Hematopoietic multipotent progenitor cell treated with erythropoietin and hydrocortisone succinate and interleukin-3 and kit ligand, for 17 days (in vitro differentiated cells): ENCODE measurements around the gene COL23A1.

ENCODE experiments used
- DNase-seq: peaks from one replicate; pipeline ENCODE4 v3.0.0-alpha.2; 2015; ENCODE audit warnings: low spot score

The COL23A1 gene

GRCh38 chr5:178421699-178422399 lies 168.3 kb downstream of the COL23A1 start:
- DNase-seq, result no peak

- DNase-seq, result no peak
Measured at GRCh38 chr5:178421128-178421527, 169.1 kb downstream of the COL23A1 start.

GRCh38 chr5:178420354-178420781 lies 169.8 kb downstream of the COL23A1 start:
- no peak for DNase-seq

- no peak for DNase-seq
Measured at GRCh38 chr5:178419651-178420050, 170.5 kb downstream of the COL23A1 start.

DNA sequence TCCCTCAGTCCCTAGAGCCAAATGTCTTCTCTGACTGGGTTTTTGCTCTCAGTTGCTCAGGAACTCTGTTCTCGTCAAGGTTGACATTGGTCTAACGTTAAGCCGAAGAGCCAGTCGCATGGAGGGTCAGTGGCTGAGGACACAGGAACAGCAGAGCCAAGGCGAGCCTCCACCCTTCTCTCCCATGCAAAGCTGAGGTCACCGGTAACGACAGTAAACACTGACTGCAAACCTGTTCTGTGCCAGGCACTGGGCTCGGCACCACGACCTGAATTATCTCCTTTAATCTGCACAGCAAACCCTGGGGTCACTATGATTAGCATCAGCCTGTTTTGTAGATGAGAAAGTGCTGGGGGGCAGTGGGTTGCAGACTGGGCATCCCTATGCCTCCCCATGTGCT lies 171.0 kb downstream of the COL23A1 start:
- no peak for DNase-seq

- no peak for DNase-seq
Measured at GRCh38 chr5:178418471-178419010, 171.7 kb downstream of the COL23A1 start.

DNA sequence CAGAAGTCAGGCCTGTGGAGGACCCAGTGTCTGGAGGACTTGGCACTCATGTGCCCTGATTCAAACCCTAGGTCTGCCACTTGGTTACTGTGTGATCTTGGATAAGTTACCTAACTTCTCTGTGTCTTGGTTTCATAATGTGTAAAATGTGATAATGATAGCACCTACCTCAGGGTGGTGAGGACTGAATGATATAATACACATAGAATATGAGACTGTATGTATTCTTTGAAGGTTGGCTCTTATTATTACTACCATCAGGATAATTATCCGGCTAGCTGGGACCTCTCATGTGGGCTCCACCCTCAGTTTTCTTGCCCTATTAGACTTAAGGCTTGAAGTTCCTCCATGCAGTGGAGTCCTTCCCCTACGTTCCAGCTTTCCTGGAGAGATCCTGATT lies 172.2 kb downstream of the COL23A1 start:
- DNase-seq, result no peak

GRCh38 chr5:178417391-178417811 lies 172.8 kb downstream of the COL23A1 start:
- no peak for DNase-seq

DNA sequence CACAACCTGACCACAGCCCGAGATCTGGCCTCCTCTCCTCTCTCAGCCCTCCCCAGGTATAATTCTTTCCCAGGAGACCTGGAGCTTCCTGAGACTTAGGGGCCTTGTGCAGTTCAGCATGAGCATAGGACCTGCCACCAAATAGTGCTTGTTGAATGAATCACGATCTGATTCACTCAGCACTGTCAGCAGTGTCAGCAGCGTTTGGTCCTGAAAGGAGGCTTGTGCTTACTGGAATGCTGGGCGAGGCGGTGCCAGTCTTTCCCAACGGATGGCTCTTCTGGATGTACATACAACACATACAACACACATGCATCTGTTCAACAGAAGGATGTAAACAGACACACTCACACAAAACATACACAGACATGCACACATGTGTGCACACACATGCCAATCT lies 173.3 kb downstream of the COL23A1 start:
- DNase-seq, result no peak

DNA sequence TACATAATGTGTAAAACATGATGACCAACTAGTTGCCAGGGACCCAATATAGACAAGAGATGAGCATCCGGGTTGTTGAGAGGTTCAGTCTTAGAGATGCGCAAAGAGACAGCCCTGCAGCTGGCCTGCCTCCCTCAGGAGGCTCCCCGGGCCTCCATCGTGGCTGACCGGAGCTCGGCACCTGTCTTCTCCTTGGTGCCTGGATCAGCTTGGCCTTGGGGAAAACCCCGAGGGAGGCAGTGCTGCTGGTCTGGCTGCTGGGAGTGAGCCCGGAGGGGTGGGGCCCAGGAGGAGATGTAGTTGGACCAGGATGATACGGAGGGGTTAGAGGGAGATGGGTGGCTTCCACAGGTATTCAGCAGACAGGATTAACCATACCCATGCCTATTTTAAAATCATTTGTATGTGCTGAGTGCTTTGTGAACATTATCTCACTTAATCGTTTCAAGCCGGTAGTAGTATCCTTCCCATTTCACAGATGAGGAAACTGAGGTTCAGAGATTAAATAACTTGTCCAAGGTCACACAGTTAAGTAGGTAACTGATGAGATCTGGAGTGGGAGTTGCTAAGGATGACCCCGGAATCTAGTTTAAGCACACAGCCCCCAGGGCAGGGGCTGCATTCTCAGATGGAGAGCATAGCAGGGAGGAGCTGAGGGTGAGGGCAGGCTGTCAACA lies 173.8 kb downstream of the COL23A1 start:
- no peak for DNase-seq

- DNase-seq, result no peak
Measured at GRCh38 chr5:178415353-178415752, 174.8 kb downstream of the COL23A1 start.

DNA sequence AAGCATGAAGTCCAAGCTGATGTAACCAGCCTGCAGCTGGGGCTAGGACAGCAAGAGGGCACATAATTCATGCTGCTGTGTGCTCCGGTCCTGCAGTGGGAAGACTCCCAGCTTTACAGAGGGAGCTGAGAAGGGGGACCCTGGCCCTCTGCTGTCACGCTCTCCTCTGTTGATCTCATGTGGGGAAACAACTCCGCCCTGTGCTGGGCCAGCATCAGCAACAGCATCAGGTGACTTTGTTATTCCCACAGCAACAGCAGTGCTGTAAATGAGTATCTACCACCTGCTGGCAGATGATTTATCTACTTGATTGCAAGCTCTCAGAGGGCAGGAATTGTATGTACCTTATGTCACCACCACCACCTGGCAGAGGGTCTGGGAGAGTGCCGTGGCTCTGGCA lies 176.2 kb downstream of the COL23A1 start:
- DNase-seq, result no peak

DNA sequence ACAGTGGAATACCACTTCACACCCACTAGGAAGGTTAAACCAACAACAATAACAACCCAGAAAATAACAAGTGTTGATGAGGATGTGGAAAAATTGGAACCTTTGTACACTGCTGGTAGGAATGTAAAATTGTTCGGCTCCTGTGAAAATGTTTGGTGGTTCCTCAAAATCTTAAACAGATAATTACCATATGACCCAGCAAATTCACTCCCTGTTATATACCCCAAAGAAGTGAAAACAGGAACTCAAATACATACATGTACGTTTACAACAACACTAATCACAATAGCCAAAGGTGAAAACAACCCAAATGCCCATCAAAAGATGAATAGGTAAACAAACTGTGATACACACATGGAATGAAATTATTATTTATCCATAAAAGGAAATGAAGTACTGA lies 179.1 kb downstream of the COL23A1 start:
- no peak for DNase-seq

GRCh38 chr5:178407646-178408045 lies 182.5 kb downstream of the COL23A1 start:
- no peak for DNase-seq

DNA sequence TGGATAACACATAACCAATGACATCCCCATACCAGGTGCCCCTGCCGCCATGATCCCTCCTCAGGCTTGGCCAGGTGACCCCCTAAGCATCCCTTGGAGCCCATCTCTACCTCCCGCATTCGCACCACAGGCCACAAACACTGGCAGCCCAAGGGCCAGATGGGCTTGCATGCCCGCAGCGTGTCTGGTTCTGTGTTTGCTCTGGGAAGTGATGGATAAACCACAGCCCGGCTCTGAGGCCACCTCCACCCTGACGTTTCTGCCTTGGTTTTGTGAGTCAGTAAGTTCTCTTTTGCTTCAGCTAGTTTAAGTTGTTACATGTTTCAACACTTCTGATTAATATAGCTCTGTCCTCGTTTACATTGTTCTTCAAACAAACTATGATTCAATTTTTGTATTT lies 185.2 kb downstream of the COL23A1 start:
- no peak for DNase-seq

DNA sequence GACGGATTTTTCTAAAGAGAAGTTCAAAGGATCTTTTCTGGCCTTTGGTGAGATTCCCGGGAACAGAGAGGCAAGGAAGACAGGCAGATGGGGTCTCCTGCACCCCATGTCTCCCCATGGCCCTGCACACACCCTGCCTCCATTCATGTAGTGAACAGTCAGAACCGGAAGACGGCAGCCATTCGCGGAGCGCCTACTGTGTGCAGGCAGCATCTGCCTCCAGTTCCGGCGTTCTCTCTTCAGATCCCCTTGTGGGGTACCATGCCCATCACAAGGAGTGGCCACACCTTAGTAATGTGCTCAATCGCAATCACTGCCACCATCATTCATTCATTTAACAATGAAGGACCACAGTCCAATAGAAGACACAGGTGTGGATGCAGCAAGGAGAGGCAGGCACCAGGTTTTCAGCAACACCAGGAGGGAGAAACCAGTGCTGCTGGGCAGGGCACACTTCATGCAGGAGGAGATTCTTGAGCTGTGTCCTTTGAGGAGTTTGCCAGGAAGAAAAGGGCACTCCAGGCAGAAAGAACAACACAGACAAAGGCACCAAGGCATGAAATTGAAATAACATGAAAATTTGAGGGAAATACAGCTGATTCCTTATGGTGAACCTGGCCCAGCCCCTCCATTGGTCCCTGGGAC lies 186.1 kb downstream of the COL23A1 start:
- DNase-seq, result no peak

- no peak for DNase-seq
Measured at GRCh38 chr5:178403351-178403750, 186.8 kb downstream of the COL23A1 start.

- no peak for DNase-seq
Measured at GRCh38 chr5:178399701-178400095, 190.5 kb downstream of the COL23A1 start.

- DNase-seq, result no peak
Measured at GRCh38 chr5:178398901-178399700, 191.1 kb downstream of the COL23A1 start.

- no peak for DNase-seq
Measured at GRCh38 chr5:178396796-178397720, 193.1 kb downstream of the COL23A1 start.

- DNase-seq, result no peak
Measured at GRCh38 chr5:178394074-178394473, 196.1 kb downstream of the COL23A1 start.
